Tracheal epithelial cell (primary cell): ENCODE results near the gene TMEM267. TPM values are rescaled to one million over a fixed set of nuclear protein-coding genes. Genes with fewer than 3 reads are reported as not detected.

Experiments used
- total RNA-seq: library from RNA; depleted of rRNA; stranded (reverse); fragments of >200 nt; gene quantifications from 2 replicates; pipeline ENCODE4 v1.2.1, GENCODE V29; 2014

TMEM267 gene
- total RNA-seq: 18.3 and 23.2 TPM in 2 replicates

GRCh38 chr5:43483298-43484105 is at the start of gene TMEM267:
Gene TMEM267, minus strand, starts transcription at chr5:43483865. Its CDS starts 29,896 bp downstream, at chr5:43453969.

GRCh38 chr5:43514816-43515677 is 31.4 kb upstream of the TMEM267 start, which contains the start of gene C5orf34:
Gene C5orf34, minus strand, starts transcription at chr5:43515148. Its CDS starts 5,809 bp downstream, at chr5:43509339.

DNA sequence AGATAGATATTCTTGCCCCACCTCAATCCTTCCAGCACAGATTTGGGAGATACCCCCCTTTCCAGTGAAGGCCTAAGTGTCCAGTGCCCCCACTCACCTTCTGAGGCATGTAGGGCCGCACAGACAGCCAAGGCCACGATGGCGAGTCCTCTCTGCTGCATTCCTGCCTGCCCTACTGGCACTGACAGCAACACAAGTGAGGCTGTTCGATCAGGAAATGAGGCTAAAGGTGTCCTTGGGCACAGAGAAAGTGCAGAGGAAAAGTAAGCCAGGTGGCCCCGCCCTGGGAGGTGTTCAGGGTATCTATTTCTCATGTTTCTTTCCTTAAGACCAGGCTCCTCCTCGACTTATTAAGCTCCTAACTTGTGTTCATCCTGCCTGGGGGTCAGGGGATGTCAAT is 71.5 kb downstream of the TMEM267 start, which contains the start of gene CCL28:
CCL28 (minus strand) TSS at position 236 of the 400 bp plus-strand sequence; CDS start at position 161, 75 bp downstream.

Other genes with a start within 250 kb of the TMEM267 start
- 86.3 and 157 TPM in 2 replicates for gene HMGCS1, start 170.5 kb downstream of the TMEM267 start, total RNA-seq
- 2.6 and 13.3 TPM in 2 replicates for gene CCL28, start 71.5 kb downstream of the TMEM267 start, total RNA-seq
- gene C5orf34, start 31.3 kb upstream of the TMEM267 start, total RNA-seq: 0.85 and 1.4 TPM in 2 replicates
- gene PAIP1, start 73.2 kb upstream of the TMEM267 start, total RNA-seq: 156 and 175 TPM in 2 replicates
- 34.9 and 41.6 TPM in 2 replicates for gene NNT, start 119.3 kb upstream of the TMEM267 start, total RNA-seq